Measurements from ENCODE around the gene NMT2. TPM values are rescaled to one million over a fixed set of nuclear protein-coding genes. Genes with fewer than 3 reads are reported as not detected.

The NMT2 gene
- total and polyA plus RNA-seq, 8 donors, result 5.5 to 107 (median 9.2) TPM

- H3K4me1 ChIP-seq, result peaks cover 0 to 6% (median 0%) of the 10 kb centered on the region in 4 donors
- H3K27ac ChIP-seq, result no peak overlapping the region
- WGBS, 5 donors, result 77 to 91% (median 89%) methylated on average over 10 of the region's 10 CpGs
- no peaks in the 10 kb centered on the region for H3K36me3 ChIP-seq
- intact Hi-C loops (cut with DNase I; ENCODE audit: low total_unique reads), result no loop called here
- TF ChIP-seq CTCF (IDR thresholded peaks at IDR 0.05) (no peak), EP300 (IDR thresholded peaks at IDR 0.05) (no peak), POLR2AphosphoS5 (IDR thresholded peaks at IDR 0.05) (no peak), POLR2A (IDR thresholded peaks at IDR 0.05) (no peak)
- no peaks in the 10 kb centered on the region for H3K9me3 ChIP-seq
- no peaks in the 10 kb centered on the region for H3K27me3 ChIP-seq
- DNase-seq, result no peak
- no peak overlapping the region for H3K4me3 ChIP-seq
Observed at GRCh38 chr10:15149042-15149771, 19.3 kb downstream of the NMT2 start.

- peaks cover 0 to 13% (median under 1%) of the 10 kb centered on the region in 4 donors for H3K4me1 ChIP-seq
- H3K27me3 ChIP-seq, result no peaks in the 10 kb centered on the region
- H3K4me3 ChIP-seq, result no peak overlapping the region
Observed at GRCh38 chr10:15147594-15148392, 20.7 kb downstream of the NMT2 start.

GRCh38 chr10:15146366-15146765, 22.1 kb downstream of the NMT2 start:
- Histone ChIP-seq H3K9me3 (no peaks in the 10 kb centered on the region), H3K4me3 (no peak overlapping the region), H3K4me1 (peaks cover 0 to 21% (median 8%) of the 10 kb centered on the region in 4 donors), H3K27me3 (no peaks in the 10 kb centered on the region), H3K36me3 (peaks cover 0 to under 1% (median 0%) of the 10 kb centered on the region in 4 donors), H3K27ac (no peak overlapping the region)
- no peak for DNase-seq
- TF ChIP-seq POLR2AphosphoS5 (IDR thresholded peaks at IDR 0.05) (no peak), CTCF (IDR thresholded peaks at IDR 0.05) (no peak), POLR2A (IDR thresholded peaks at IDR 0.05) (no peak), EP300 (IDR thresholded peaks at IDR 0.05) (no peak)
- intact Hi-C loops (cut with DNase I; ENCODE audit: low total_unique reads), result no loop called here
- WGBS, 5 donors, result 82 to 86% (median 85%) methylated on average over 7 of the region's 7 CpGs

More at GRCh38 chr10:15147594-15148392, 20.7 kb downstream of the NMT2 start:
- WGBS, 5 donors, result 69 to 78% (median 73%) methylated on average over 4 of the region's 4 CpGs
- no peaks in the 10 kb centered on the region for H3K36me3 ChIP-seq
- TF ChIP-seq CTCF (IDR thresholded peaks at IDR 0.05), result no peak
- TF ChIP-seq POLR2A (IDR thresholded peaks at IDR 0.05), result no peak
- H3K27ac ChIP-seq, result no peak overlapping the region
- intact Hi-C loops (cut with DNase I; ENCODE audit: low total_unique reads), result no loop called here
- no peaks in the 10 kb centered on the region for H3K9me3 ChIP-seq
- DNase-seq, result no peak

GRCh38 chr10:15144788-15145187, 23.7 kb downstream of the NMT2 start:
- intact Hi-C loops (cut with DNase I; ENCODE audit: low total_unique reads), result no loop called here
- WGBS, 5 donors, result 62 to 91% (median 83%) methylated on average over 4 of the region's 4 CpGs
- peaks cover 0 to 24% (median 10%) of the 10 kb centered on the region in 4 donors for H3K4me1 ChIP-seq
- H3K4me3 ChIP-seq, result no peak overlapping the region
- no peak for DNase-seq
- no peak for TF ChIP-seq EP300 (IDR thresholded peaks at IDR 0.05)
- TF ChIP-seq POLR2AphosphoS5 (IDR thresholded peaks at IDR 0.05), result no peak
- TF ChIP-seq CTCF (IDR thresholded peaks at IDR 0.05), result no peak
- peaks cover 0 to 16% (median 11%) of the 10 kb centered on the region in 4 donors for H3K36me3 ChIP-seq
- no peak overlapping the region for H3K27ac ChIP-seq
- no peaks in the 10 kb centered on the region for H3K27me3 ChIP-seq
- H3K9me3 ChIP-seq, result no peaks in the 10 kb centered on the region
